A549 treated with RU486 at 1 μM for 4 hours (cell line): ENCODE results near the gene CENPF. TPM values are rescaled to one million over a fixed set of nuclear protein-coding genes. Genes with fewer than 3 reads are reported as not detected.

ENCODE experiments used
- total RNA-seq: library from RNA; stranded (reverse); fragments of 200-300 nt; extraction: Qiagen RNA extraction; gene quantifications from 5 replicates; pipeline ENCODE4 v1.2.3, GENCODE V29; 2022; ENCODE audit warnings: low read depth

Gene CENPF
- total RNA-seq: 68.6 to 105 TPM (median 85.6 TPM) in 5 replicates

GRCh38 chr1:214602764-214603657 is at the start of gene CENPF:
Gene CENPF, plus strand, starts transcription at chr1:214603195. Its CDS starts 10,560 bp downstream, at chr1:214613755.

Other genes starting within 250 kb of the CENPF start
- gene PTPN14, start 51.6 kb upstream of the CENPF start, total RNA-seq: 5.5 to 10.7 TPM (median 10.0 TPM) in 5 replicates